Left lung (tissue), 10 donors: ENCODE data around the gene RCC2. TPM values are rescaled to one million over a fixed set of nuclear protein-coding genes. Genes with fewer than 3 reads are reported as not detected.
"Not testable (repeated sequence)": the region's sequence is repeated elsewhere in the genome, so short reads cannot be mapped to it uniquely, and the experiment has no call there.

Source experiments
- ATAC-seq: fragments of 200-7000 bp; cut with Tn5 transposase; one replicate; pipeline ENCODE4 v1.9.1; 2020; ENCODE audit warnings: moderate library complexity
- DNase-seq, 4 donors: peaks; one replicate each; pipeline ENCODE4 v3.0.0-alpha.2; 2013 to 2020
- H3K27ac ChIP-seq, 2 donors: fragments of 200-600 bp; sonication (generic) in 1 of 2; one replicate each; pipeline versions ENCODE4 v1.5.0 to v1.8.0; 2020 to 2021
- H3K27me3 ChIP-seq, 2 donors: fragments of 200-600 bp; sonication (generic) in 1 of 2; one replicate each; pipeline versions ENCODE4 v1.5.0 to v1.8.0; 2020 to 2021
- H3K36me3 ChIP-seq, 2 donors: fragments of 200-600 bp; sonication (generic) in 1 of 2; one replicate each; pipeline versions ENCODE4 v1.5.0 to v1.8.0; 2020 to 2021
- H3K4me1 ChIP-seq, 2 donors: fragments of 200-600 bp; one replicate each; pipeline ENCODE4 v1.8.0; 2021
- H3K4me3 ChIP-seq, 2 donors: fragments of 200-600 bp; sonication (generic) in 1 of 2; one replicate each; pipeline versions ENCODE4 v1.5.0 to v1.8.0; 2020 to 2021; ENCODE audit warnings: mild to moderate bottlenecking in 1 of 2
- H3K9me3 ChIP-seq, 2 donors: fragments of 200-600 bp; sonication (generic) in 1 of 2; one replicate each; pipeline versions ENCODE4 v1.5.0 to v1.8.0; 2020 to 2021
- intact Hi-C, 2 donors: fragments of 100-400 bp; cut with DNase I; formaldehyde crosslinking; loops; one replicate each; pipeline versions ENCODE4 v1.11.2 to v1.14.2; 2022
- polyA plus RNA-seq, 6 donors: library from polyadenylated mRNA; unstranded; fragments of 120-200 nt; gene quantifications; one replicate each; pipeline ENCODE4 v1.2.1, GENCODE V29; 2013; ENCODE audit not compliant: insufficient read length in 6 of 6
- total RNA-seq, 2 donors: library from RNA; stranded (reverse); fragmentation: NEBNext Ultra II Directional; extraction: Animal tissue kit (Norgen Biotek cat#: 25700); gene quantifications; one replicate each; pipeline ENCODE4 v1.2.1, GENCODE V29; 2021
- TF ChIP-seq, protein P1 (sequence below), 2 donors: fragments of 200-600 bp; sonication (generic) in 1 of 2; IDR thresholded peaks; one replicate each; pipeline versions ENCODE4 v1.5.0 to v1.8.0; 2021; ENCODE audit warnings: antibody characterized with exemption in 2 of 2
- donor health status: DM: no; HTN: yes; CAD: no.
- donor health status: DM: no; HTN: no; CAD: no.

The RCC2 gene
- total and polyA plus RNA-seq, 8 donors = 56.8 to 103 (median 84.8) TPM

DNA sequence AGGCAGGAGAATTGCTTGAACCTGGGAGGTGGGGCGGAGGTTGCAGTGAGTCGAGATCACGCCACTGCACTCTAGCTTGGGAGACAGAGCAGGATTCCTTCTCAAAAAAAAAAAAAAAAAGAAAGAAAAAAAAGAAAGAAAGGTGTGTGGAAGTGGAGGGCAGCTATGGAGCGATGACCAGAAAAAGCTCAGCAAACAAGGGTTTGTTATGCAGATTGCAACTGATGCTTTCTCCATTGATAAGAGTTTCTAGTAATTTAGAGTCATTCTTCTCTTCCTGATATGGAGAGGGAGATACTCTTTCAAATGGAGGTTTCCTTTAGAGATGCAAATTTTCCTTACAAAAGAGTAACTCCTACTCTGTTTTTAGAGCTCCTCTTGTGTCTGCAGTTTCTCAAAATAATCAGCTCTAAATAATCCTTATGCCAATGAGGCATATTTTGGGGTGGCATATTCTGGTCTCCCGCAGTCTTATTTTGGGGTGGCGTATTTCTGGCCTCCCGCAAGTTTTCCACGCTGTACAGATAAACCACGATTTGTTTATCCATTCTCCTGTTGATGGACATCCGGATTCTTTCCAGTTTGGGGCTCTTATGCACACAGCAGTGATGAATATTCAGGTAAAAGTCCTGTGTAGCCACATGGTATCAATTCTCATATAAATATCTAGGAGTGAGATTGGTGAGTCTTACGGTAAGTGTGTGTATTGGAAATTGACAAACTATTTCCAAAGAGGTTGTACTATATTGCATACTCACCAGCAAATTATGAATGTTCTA is 30.7 kb upstream of the RCC2 start:
- intact Hi-C loops = no loop called here
- Histone ChIP-seq H3K36me3 (no peaks in the 10 kb centered on the region), H3K4me1 (no peaks in the 10 kb centered on the region), H3K4me3 (no peak overlapping the region), H3K9me3 (no peaks in the 10 kb centered on the region), H3K27me3 (peaks cover 0 to 19% of the 10 kb centered on the region in 2 donors), H3K27ac (no peak overlapping the region)
- ATAC-seq (no peak), DNase-seq (peak in 1 of 4 donors; percentile 1)
- TF ChIP-seq, protein P1, sequence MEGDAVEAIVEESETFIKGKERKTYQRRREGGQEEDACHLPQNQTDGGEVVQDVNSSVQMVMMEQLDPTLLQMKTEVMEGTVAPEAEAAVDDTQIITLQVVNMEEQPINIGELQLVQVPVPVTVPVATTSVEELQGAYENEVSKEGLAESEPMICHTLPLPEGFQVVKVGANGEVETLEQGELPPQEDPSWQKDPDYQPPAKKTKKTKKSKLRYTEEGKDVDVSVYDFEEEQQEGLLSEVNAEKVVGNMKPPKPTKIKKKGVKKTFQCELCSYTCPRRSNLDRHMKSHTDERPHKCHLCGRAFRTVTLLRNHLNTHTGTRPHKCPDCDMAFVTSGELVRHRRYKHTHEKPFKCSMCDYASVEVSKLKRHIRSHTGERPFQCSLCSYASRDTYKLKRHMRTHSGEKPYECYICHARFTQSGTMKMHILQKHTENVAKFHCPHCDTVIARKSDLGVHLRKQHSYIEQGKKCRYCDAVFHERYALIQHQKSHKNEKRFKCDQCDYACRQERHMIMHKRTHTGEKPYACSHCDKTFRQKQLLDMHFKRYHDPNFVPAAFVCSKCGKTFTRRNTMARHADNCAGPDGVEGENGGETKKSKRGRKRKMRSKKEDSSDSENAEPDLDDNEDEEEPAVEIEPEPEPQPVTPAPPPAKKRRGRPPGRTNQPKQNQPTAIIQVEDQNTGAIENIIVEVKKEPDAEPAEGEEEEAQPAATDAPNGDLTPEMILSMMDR (IDR thresholded peaks at IDR 0.05) = no peak

DNA sequence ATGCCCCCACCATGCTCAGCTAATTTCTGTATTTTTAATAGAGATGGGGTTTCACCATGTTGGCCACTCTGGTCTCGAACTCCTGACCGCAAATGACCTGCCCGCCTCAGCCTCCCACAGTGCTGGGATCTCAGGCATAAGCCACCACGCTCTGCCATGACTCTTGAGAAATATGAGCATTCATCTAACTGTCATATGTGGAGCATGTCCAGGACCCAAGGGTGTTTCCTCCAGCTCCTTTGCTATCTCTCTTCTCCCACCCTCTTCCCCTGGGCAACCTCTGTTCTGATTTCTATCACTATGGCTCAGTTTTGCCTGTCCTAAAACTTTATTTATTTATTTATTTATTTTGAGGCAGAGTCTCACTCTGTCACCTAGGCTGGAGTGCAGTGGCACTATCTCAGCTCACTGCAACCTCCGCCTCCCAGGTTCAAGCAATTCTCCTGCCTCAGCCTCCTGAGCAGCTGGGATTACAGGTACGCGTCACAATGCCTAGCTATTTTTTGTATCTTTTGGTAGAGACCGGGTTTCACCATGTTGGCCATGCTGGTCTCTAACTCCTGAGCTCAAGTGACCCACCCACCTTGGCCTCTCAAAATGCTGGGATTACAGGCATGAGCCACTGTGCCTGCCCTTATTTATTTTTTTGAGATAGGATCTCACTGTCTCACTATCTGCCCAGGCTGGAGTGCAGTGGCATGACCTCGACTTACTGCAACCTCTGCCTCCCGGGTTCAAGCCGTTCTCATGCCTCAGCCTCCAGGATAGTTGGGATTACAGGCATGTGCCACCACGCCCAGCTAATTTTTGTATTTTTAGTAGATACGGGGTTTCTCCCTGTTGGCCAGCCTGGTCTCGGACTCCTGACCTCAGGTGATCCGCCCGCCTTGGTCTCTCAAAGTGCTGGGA is 29.1 kb upstream of the RCC2 start:
- H3K4me1 ChIP-seq, H3K27ac ChIP-seq, intact Hi-C loops, H3K36me3 ChIP-seq, H3K9me3 ChIP-seq, ATAC-seq, H3K4me3 ChIP-seq: not testable (repeated sequence)
- H3K27me3 ChIP-seq = peaks cover 0 to 19% of the 10 kb centered on the region in 2 donors
- DNase-seq = peak in 1 of 4 donors; percentile 11

DNA sequence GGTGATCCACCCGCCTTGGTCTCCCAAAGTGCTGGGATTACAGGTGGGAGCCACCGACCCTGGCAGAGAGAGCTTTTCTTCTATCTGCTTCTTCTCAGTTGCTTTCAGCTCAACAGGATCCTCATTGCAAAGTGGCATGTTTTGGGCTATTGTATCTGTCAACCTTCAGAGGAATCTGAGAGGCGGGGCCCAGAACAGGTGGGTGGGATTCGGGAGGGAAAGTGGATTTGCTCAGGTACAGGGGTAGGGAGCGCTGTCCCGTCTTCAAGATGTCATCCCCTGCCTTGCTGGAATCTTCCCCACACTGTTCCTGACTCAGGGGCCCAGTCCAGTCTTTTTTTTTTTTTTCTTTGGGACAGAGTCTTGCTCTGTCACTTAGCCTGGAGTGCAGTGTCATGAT is 26.9 kb upstream of the RCC2 start:
- intact Hi-C loops = no loop called here
- no peaks in the 10 kb centered on the region for H3K4me1 ChIP-seq
- peaks cover 0 to 19% of the 10 kb centered on the region in 2 donors for H3K27me3 ChIP-seq
- no peaks in the 10 kb centered on the region for H3K36me3 ChIP-seq
- H3K27ac ChIP-seq = no peak overlapping the region
- no peak overlapping the region for H3K4me3 ChIP-seq
- peak in 1 of 4 donors; percentile 0 for DNase-seq
- TF ChIP-seq, protein P1 (IDR thresholded peaks at IDR 0.05) = no peak
- no peak for ATAC-seq
- H3K9me3 ChIP-seq = no peaks in the 10 kb centered on the region

DNA sequence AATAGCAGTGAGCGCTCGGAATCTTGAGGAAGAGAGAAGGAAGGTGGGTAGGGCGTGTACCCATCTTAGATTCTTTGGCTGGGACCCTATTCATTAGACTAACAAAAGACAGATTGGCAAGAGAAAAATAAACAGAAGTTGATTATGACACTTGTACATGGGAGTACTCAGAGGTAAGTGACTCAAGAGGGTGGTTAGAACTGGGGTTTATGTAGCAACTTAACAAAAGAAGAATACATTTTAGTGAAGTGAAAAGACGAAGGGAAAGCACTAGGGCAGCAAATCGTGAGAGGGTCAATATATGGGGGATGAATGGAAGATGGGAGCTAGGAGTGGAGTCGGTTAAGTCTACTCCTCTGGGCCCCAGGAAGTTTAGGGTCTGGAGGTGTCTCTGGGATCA is 25.8 kb upstream of the RCC2 start:
- H3K9me3 ChIP-seq = no peaks in the 10 kb centered on the region
- H3K27me3 ChIP-seq = peaks cover 0 to 30% of the 10 kb centered on the region in 2 donors
- H3K4me1 ChIP-seq = no peaks in the 10 kb centered on the region
- no peaks in the 10 kb centered on the region for H3K36me3 ChIP-seq
- DNase-seq = no peak
- no peak overlapping the region for H3K4me3 ChIP-seq
- no peak overlapping the region for H3K27ac ChIP-seq
- peak; percentile 54 for ATAC-seq
- intact Hi-C loops = no loop called here
- TF ChIP-seq, protein P1 (IDR thresholded peaks at IDR 0.05) = no peak

DNA sequence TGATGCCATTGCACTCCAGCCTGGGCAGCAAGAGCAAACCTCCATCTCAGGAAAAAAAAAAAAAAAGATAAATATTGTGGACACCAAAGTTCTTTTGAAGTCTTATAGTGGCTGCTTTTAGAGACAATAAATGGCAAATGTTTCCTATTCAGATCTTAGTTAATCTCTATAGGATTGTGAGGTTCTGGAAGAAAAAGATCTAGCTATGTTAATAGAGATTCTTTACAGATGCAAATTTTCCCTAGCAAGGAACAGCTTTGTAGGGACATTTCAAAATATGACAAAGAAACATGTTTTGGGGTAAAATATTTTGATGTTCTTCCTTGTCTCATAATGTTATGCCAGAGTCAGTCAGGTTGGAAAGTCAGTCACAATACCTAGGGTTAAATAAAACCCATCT is 24.5 kb upstream of the RCC2 start:
- TF ChIP-seq, protein P1 (IDR thresholded peaks at IDR 0.05) = no peak
- no peaks in the 10 kb centered on the region for H3K36me3 ChIP-seq
- no peak overlapping the region for H3K27ac ChIP-seq
- H3K27me3 ChIP-seq = peaks cover 0 to 34% of the 10 kb centered on the region in 2 donors
- DNase-seq (no peak), ATAC-seq (no peak)
- no peaks in the 10 kb centered on the region for H3K4me1 ChIP-seq
- intact Hi-C loops = no loop called here
- no peaks in the 10 kb centered on the region for H3K9me3 ChIP-seq
- no peak overlapping the region for H3K4me3 ChIP-seq
